Peyer's patch (tissue), 4 donors: ENCODE results near the gene MB21D2.
A peak's percentile ranks its signal among the peaks of the same experiment; 100 is the strongest.

ENCODE experiments used
- POLR2A ChIP-seq, 2 donors: fragments of 450-650 bp; IDR thresholded peaks; one replicate each; pipeline ENCODE4 v1.5.1; 2017; ENCODE audit warnings: antibody characterized with exemption in 2 of 2, mild to moderate bottlenecking in 2 of 2, moderate library complexity in 2 of 2
- TF ChIP-seq, protein P1 (sequence below), 6 experiments: fragments of 450-650 bp in 4 of 6; fragments of 200-600 bp in 2 of 6; sonication (generic) in 1 of 6; IDR thresholded peaks; one replicate each; pipeline ENCODE4 v1.5.1; 2017 to 2019; ENCODE audit warnings: antibody characterized with exemption in 6 of 6, mild to moderate bottlenecking in 3 of 6, moderate library complexity in 1 of 6

DNA sequence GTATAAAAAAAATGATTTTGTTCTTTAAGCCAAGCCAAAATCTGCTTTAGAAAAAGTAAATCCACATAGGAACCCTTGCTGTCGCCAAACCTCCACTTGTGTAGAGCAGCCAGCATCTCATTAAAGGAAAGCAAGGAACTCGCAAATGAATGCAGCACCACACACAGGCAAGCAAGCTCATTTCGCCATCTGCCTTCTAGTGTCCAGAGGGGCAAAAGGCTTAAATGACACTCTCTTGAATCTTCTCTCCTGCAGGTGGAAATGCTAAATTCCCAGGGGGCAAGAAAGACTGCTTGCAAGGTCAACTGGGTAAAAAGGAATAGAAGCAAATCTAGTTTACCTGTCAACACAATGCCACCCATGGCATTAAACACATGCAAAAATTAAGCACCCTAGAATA lies 2.4 kb downstream of the MB21D2 start:
- TF ChIP-seq POLR2A (IDR thresholded peaks at IDR 0.05): no peak
- TF ChIP-seq, protein P1, sequence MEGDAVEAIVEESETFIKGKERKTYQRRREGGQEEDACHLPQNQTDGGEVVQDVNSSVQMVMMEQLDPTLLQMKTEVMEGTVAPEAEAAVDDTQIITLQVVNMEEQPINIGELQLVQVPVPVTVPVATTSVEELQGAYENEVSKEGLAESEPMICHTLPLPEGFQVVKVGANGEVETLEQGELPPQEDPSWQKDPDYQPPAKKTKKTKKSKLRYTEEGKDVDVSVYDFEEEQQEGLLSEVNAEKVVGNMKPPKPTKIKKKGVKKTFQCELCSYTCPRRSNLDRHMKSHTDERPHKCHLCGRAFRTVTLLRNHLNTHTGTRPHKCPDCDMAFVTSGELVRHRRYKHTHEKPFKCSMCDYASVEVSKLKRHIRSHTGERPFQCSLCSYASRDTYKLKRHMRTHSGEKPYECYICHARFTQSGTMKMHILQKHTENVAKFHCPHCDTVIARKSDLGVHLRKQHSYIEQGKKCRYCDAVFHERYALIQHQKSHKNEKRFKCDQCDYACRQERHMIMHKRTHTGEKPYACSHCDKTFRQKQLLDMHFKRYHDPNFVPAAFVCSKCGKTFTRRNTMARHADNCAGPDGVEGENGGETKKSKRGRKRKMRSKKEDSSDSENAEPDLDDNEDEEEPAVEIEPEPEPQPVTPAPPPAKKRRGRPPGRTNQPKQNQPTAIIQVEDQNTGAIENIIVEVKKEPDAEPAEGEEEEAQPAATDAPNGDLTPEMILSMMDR (IDR thresholded peaks at IDR 0.05): peak in 3 of 6 experiments; percentile 26 to 40 (median 27)
